ENCODE measurements around the gene BEST3. TPM values are rescaled to one million over a fixed set of nuclear protein-coding genes. Genes with fewer than 3 reads are reported as not detected.

BEST3 gene
- total RNA-seq, 2 experiments from 2014 or later, result not detected

DNA sequence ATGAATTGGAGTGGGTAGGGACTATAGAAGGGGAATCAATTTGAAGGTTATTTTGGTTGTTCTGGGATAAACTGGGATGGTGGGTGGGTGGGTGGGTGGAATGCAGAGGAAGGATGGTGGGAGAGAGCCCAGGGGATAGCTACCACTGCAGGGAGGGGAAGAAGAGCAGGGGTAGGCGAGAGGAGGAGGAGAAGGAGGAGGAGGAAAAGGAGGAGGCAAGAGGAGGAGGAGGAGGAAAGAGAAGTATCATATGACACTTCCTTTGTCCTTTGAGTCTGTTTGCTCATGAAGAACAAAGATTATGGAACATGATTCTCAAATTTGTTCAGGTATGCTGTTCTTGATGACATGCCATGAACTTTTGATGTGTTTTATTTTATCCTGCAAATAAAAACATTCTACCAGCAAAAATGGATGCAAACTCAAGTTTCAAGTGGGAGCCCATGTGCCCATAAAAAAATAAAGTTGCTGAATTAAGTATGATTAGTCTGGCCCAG is 4.1 kb upstream of the BEST3 start:
- Mint-ChIP-seq H3K27me3 (peaks cover 16% of the 10 kb centered on the region), H3K4me3 (no peak overlapping the region), H3K36me3 (ENCODE audit: low read depth) (no peaks in the 10 kb centered on the region), H3K4me1 (ENCODE audit: low read depth) (no peaks in the 10 kb centered on the region), H3K9me3 (no peaks in the 10 kb centered on the region), H3K27ac (no peak overlapping the region)
- CTCF ChIA-PET, result no interaction called here
- intact Hi-C loops (cut with micrococcal nuclease), result no loop called here
- ATAC-seq (no peak), DNase-seq (no peak)
- POLR2A ChIA-PET, result no interaction called here
- TF ChIP-seq, protein P1, sequence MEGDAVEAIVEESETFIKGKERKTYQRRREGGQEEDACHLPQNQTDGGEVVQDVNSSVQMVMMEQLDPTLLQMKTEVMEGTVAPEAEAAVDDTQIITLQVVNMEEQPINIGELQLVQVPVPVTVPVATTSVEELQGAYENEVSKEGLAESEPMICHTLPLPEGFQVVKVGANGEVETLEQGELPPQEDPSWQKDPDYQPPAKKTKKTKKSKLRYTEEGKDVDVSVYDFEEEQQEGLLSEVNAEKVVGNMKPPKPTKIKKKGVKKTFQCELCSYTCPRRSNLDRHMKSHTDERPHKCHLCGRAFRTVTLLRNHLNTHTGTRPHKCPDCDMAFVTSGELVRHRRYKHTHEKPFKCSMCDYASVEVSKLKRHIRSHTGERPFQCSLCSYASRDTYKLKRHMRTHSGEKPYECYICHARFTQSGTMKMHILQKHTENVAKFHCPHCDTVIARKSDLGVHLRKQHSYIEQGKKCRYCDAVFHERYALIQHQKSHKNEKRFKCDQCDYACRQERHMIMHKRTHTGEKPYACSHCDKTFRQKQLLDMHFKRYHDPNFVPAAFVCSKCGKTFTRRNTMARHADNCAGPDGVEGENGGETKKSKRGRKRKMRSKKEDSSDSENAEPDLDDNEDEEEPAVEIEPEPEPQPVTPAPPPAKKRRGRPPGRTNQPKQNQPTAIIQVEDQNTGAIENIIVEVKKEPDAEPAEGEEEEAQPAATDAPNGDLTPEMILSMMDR (IDR thresholded peaks at IDR 0.05), result no peak

DNA sequence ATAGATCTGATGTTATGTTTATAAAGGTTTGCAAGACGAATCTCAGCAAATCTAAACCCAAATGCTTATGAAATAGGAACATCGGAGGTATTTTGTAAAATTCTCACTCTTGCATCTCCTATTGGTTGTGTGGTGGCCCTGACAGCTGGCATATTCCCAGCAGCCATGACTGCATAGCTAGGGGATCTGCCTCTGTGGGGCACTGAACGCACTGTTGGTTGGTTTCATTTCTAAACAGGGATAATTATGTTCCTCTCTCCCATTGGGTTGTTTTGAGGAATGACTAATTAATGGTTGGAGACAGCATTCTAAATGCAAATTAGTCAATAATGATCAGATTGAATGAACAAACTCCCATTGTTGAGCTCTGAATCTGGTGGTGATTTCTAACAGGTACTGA is 2.7 kb upstream of the BEST3 start:
- Mint-ChIP-seq H3K27me3 (peaks cover 10% of the 10 kb centered on the region), H3K4me3 (no peak overlapping the region), H3K9me3 (no peaks in the 10 kb centered on the region), H3K27ac (no peak overlapping the region), H3K4me1 (ENCODE audit: low read depth) (no peaks in the 10 kb centered on the region), H3K36me3 (ENCODE audit: low read depth) (no peaks in the 10 kb centered on the region)
- TF ChIP-seq, protein P1 (IDR thresholded peaks at IDR 0.05), result no peak
- ChIA-PET CTCF (interaction anchor here (1.0 kb wide), 1 partner anchor 63 kb away, joined by 3 read pairs; no protein-coding TSS in a partner anchor), POLR2A (no interaction called here)
- DNase-seq, result no peak
- intact Hi-C loops (cut with micrococcal nuclease), result no loop called here
- ATAC-seq, result no peak

DNA sequence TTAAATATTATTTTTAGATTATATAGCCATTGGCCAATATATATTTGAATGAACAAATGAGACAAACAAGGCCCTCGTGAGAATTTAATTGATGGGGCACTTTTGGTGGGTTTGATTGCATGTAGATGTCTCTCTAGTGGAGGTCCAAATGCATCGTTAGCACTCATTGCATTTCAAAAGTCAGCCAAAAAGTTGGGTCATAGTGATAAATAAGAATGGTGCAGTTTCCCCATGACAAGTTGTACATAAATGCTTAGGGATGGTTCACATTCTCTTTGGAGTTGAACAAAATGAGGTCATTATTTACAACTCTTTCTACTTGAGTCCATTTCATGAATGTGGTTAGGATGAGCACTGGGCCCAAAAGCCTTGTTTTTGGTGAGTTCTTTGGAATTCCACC is 1.0 kb downstream of the BEST3 start:
- Mint-ChIP-seq H3K9me3 (no peaks in the 10 kb centered on the region), H3K27me3 (peaks cover 6% of the 10 kb centered on the region), H3K27ac (no peak overlapping the region), H3K4me3 (no peak overlapping the region), H3K4me1 (ENCODE audit: low read depth) (no peaks in the 10 kb centered on the region), H3K36me3 (ENCODE audit: low read depth) (no peaks in the 10 kb centered on the region)
- DNase-seq, result no peak
- TF ChIP-seq, protein P1 (IDR thresholded peaks at IDR 0.05), result no peak
- ChIA-PET POLR2A (no interaction called here), CTCF (no interaction called here)
- intact Hi-C loops (cut with micrococcal nuclease), result no loop called here
- no peak for ATAC-seq

DNA sequence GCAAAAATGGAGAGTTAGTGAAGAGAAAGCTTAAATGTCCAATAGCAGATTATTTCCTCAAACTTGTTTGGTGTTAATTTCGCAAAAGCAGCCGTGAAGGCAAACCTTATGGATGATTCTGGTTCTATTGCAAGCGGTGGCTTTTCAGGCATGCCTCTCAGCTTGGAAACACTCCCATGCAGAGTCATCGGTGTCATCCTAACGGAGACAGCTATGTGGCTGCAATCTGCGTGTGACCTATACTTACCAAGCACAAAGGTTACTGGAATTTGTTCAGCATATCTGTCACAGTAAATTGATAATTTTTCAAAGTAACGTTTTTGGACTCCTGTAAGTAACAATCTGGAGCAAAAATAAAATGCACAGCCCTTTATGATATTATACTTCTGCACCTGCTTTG is 5.0 kb downstream of the BEST3 start:
- Mint-ChIP-seq H3K36me3 (ENCODE audit: low read depth) (no peaks in the 10 kb centered on the region), H3K27ac (no peak overlapping the region), H3K4me3 (no peak overlapping the region), H3K27me3 (peaks cover 4% of the 10 kb centered on the region), H3K9me3 (no peaks in the 10 kb centered on the region), H3K4me1 (ENCODE audit: low read depth) (peaks cover 6% of the 10 kb centered on the region)
- TF ChIP-seq, protein P1 (IDR thresholded peaks at IDR 0.05), result no peak
- intact Hi-C loops (cut with micrococcal nuclease), result no loop called here
- ATAC-seq (no peak), DNase-seq (no peak)
- CTCF ChIA-PET, result no interaction called here
- POLR2A ChIA-PET, result interaction anchor here (0.8 kb wide), 1 partner anchor 12 kb away, joined by 3 read pairs; no protein-coding TSS in a partner anchor

DNA sequence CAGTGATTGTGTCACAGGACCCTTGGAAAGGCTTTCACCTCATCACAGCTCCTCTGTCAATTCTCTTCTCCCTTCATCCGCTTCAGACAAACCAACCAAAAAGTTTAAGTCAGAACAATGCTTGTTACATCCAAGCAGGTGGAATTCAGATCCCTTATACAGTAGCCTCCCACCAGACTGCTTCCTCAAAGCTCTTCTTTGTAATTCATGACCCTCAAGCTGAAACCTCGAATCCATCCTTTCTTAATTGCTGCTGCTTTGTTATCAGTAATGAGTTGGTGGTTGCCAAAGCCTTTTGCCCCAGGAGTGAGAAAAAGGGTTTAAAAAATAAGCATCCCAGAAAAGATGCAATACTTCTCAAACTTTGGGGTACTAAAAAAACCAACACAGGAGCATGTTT is 9.5 kb downstream of the BEST3 start:
- DNase-seq (no peak), ATAC-seq (no peak)
- ChIA-PET POLR2A (no interaction called here), CTCF (interaction anchor here (0.6 kb wide), 1 partner anchor 399 kb away, joined by 3 read pairs; no protein-coding TSS in a partner anchor)
- intact Hi-C loops (cut with micrococcal nuclease), result no loop called here
- no peaks in the 10 kb centered on the region for H3K9me3 Mint-ChIP-seq
- no peak overlapping the region for H3K27ac Mint-ChIP-seq
- H3K27me3 Mint-ChIP-seq, result peaks cover 6% of the 10 kb centered on the region
- H3K36me3 Mint-ChIP-seq (ENCODE audit: low read depth), result no peaks in the 10 kb centered on the region
- no peak overlapping the region for H3K4me3 Mint-ChIP-seq
- peaks cover 8% of the 10 kb centered on the region for H3K4me1 Mint-ChIP-seq (ENCODE audit: low read depth)
- TF ChIP-seq, protein P1 (IDR thresholded peaks at IDR 0.05), result no peak
